ENCODE results near the gene LHFPL5. TPM values are rescaled to one million over a fixed set of nuclear protein-coding genes. Genes with fewer than 3 reads are reported as not detected.

LHFPL5 gene
- not detected in 2 replicates for total RNA-seq

GRCh38 chr6:35804996-35805736 is at the start of gene LHFPL5:
Gene LHFPL5, plus strand, starts transcription at chr6:35805352. Its CDS starts 319 bp downstream, at chr6:35805671.

GRCh38 chr6:35776364-35777215 is 28.6 kb upstream of the LHFPL5 start, which contains the start of gene CLPSL2:
Gene CLPSL2, plus strand, starts transcription at chr6:35776598. Its CDS starts 21 bp downstream, at chr6:35776619.

GRCh38 chr6:35780719-35781118 is 24.4 kb upstream of the LHFPL5 start, which contains the start of gene CLPSL1:
Gene CLPSL1, plus strand, starts transcription at chr6:35781019. Its CDS starts 92 bp downstream, at chr6:35781111.

Other genes with a start within 250 kb of the LHFPL5 start
- gene FKBP5, start 116.4 kb upstream of the LHFPL5 start, total RNA-seq = 172 and 205 TPM in 2 replicates
- 0.43 TPM in 1 of 2 replicates, not detected in the other for gene ARMC12, start 68.3 kb upstream of the LHFPL5 start, total RNA-seq
- not detected in 2 replicates for gene CLPSL2, start 28.8 kb upstream of the LHFPL5 start, total RNA-seq
- gene CLPSL1, start 24.3 kb upstream of the LHFPL5 start, total RNA-seq = not detected in 2 replicates
- gene CLPS, start 8.0 kb upstream of the LHFPL5 start, total RNA-seq = not detected in 2 replicates
- gene SRPK1, start 115.7 kb downstream of the LHFPL5 start, total RNA-seq = 20.3 and 27.2 TPM in 2 replicates
- not detected in 2 replicates for gene SLC26A8, start 219.3 kb downstream of the LHFPL5 start, total RNA-seq
- gene MAPK14, start 222.5 kb downstream of the LHFPL5 start, total RNA-seq = 32.0 and 36.6 TPM in 2 replicates

Measured in pericardium fibroblast (primary cell).